GM12878 (cell line): Measurements from ENCODE around the gene NRXN3. TPM values are rescaled to one million over a fixed set of nuclear protein-coding genes. Genes with fewer than 3 reads are reported as not detected.

Source experiments
- ATAC-seq: fragments of 200-7000 bp; cut with Tn5 transposase; 3 replicates; pipeline ENCODE4 v1.9.1; 2020; ENCODE audit warnings: mild to moderate bottlenecking, moderate library complexity
- BruUV-seq: library from RNA; stranded (reverse); fragments of 400-500 nt; replicated peaks from 2 replicates; lab custom pipeline; 2021; lab: Mats Ljungman, UMichigan
- CTCF ChIA-PET: fragments of 300-600 bp; sonication (Branson Sonifier 250); formaldehyde crosslinking; extraction: SDS; loops from one replicate; lab custom pipeline; 2021; ENCODE audit warnings: inconsistent platforms; lab: Yijun Ruan, JAX
- POLR2A ChIA-PET: fragments of 350-600 bp; formaldehyde crosslinking; extraction: SDS; loops from one replicate; lab custom pipeline; 2021; ENCODE audit warnings: inconsistent platforms; lab: Charles Lee
- RAD21 ChIA-PET: fragments of 300-600 bp; sonication (Branson Sonifier 250); formaldehyde crosslinking; loops from one replicate; lab custom pipeline; 2023; ENCODE audit warnings: antibody characterized with exemption; ENCODE audit not compliant: unreplicated experiment; lab: Charles Lee
- SMC1A ChIA-PET: fragments of 300-600 bp; sonication (Branson Sonifier 250); formaldehyde crosslinking; loops from one replicate; lab custom pipeline; 2023; ENCODE audit not compliant: unreplicated experiment, uncharacterized antibody; lab: Charles Lee
- DNase-seq: peaks from one replicate; pipeline ENCODE4 v3.0.0-alpha.2; 2011; ENCODE audit warnings: low read depth, low spot score
- FAIRE-seq: peaks from 3 replicates; lab custom pipeline; 2011; peaks lifted over from hg19 to GRCh38; lab: Jason Lieb, UNC
- H2AFZ ChIP-seq: 2 replicates; pipeline ENCODE4 v1.6.0; 2011; ENCODE audit warnings: low read depth, low read length, control low read depth; ENCODE audit not compliant: control insufficient read depth
- H3K27ac ChIP-seq: 2 replicates; pipeline ENCODE4 v1.5.1; 2011; ENCODE audit warnings: control low read depth; ENCODE audit not compliant: control insufficient read depth, insufficient read depth
- H3K27me3 ChIP-seq, 2 experiments: replicated peaks in 1 of 2; 2 replicates each; pipeline versions ENCODE4 v1.6.0 to v1.6.1; 2011; ENCODE audit warnings: low read length in 1 of 2; ENCODE audit not compliant: control insufficient read depth in 2 of 2, insufficient read depth in 2 of 2
- H3K36me3 ChIP-seq, 2 experiments: 2 replicates each; pipeline ENCODE4 v1.5.1; 2011; ENCODE audit warnings: low read length in 1 of 2; ENCODE audit not compliant: control insufficient read depth in 2 of 2, insufficient read depth in 2 of 2
- H3K4me1 ChIP-seq: 2 replicates; pipeline ENCODE4 v1.6.1; 2011; ENCODE audit warnings: mild to moderate bottlenecking, low read length, moderate library complexity, mixed read lengths; ENCODE audit not compliant: control insufficient read depth, insufficient read depth
- H3K4me2 ChIP-seq: 2 replicates; pipeline ENCODE4 v1.6.0; 2011; ENCODE audit warnings: control low read depth; ENCODE audit not compliant: control insufficient read depth, insufficient read depth
- H3K4me3 ChIP-seq: fragments of 200-600 bp; sonication (generic); 2 replicates; pipeline ENCODE4 v1.5.1; 2016
- H3K79me2 ChIP-seq: 2 replicates; pipeline ENCODE4 v1.6.0; 2011; ENCODE audit warnings: low read length; ENCODE audit not compliant: control insufficient read depth, insufficient read depth
- H3K9ac ChIP-seq: 2 replicates; pipeline ENCODE4 v1.8.0; 2011; ENCODE audit warnings: low read length, control low read depth, mixed read lengths; ENCODE audit not compliant: control insufficient read depth, insufficient read depth
- H3K9me3 ChIP-seq: replicated peaks from 3 replicates; pipeline ENCODE4 v1.5.1; 2011; ENCODE audit warnings: mild to moderate bottlenecking, low read length; ENCODE audit not compliant: control insufficient read depth, insufficient read depth
- H4K20me1 ChIP-seq: 2 replicates; pipeline ENCODE4 v1.6.0; 2011; ENCODE audit not compliant: control insufficient read depth, insufficient read depth
- ATF3 ChIP-seq: IDR thresholded peaks from 2 replicates; pipeline ENCODE4 v1.6.1; 2011; ENCODE audit warnings: low read depth, mild to moderate bottlenecking, low read length, moderate library complexity, borderline replicate concordance; ENCODE audit errors: extremely low read depth
- BACH1 ChIP-seq: fragments of 450-650 bp; IDR thresholded peaks from 2 replicates; pipeline ENCODE4 v1.6.1; 2017; ENCODE audit warnings: mild to moderate bottlenecking, borderline replicate concordance
- GABPA ChIP-seq: IDR thresholded peaks from 2 replicates; pipeline ENCODE4 v1.6.1; 2014; ENCODE audit warnings: antibody characterized with exemption, low read depth, mild to moderate bottlenecking, inconsistent platforms
- JUNB ChIP-seq: IDR thresholded peaks from 2 replicates; pipeline ENCODE4 v1.6.1; 2016; ENCODE audit warnings: antibody characterized with exemption, mild to moderate bottlenecking
- MTA2 ChIP-seq: fragments of 450-650 bp; IDR thresholded peaks from 2 replicates; pipeline ENCODE4 v1.6.1; 2016; ENCODE audit warnings: low read depth, mild to moderate bottlenecking, moderate library complexity
- SIX5 ChIP-seq: IDR thresholded peaks from 2 replicates; pipeline ENCODE4 v1.6.1; 2011; ENCODE audit warnings: mild to moderate bottlenecking, low read depth, low read length, moderate library complexity; ENCODE audit not compliant: severe bottlenecking
- STAT3 ChIP-seq: IDR thresholded peaks from 2 replicates; pipeline ENCODE4 v1.6.1; 2011; ENCODE audit warnings: low read depth, low read length, improper control_type of control experiment
- TCF7 ChIP-seq: IDR thresholded peaks from 2 replicates; pipeline ENCODE4 v1.6.1; 2014; ENCODE audit warnings: antibody characterized with exemption, borderline replicate concordance
- ZSCAN29 ChIP-seq: fragments of 450-650 bp; IDR thresholded peaks from 2 replicates; pipeline ENCODE4 v1.6.1; 2017; ENCODE audit warnings: mild to moderate bottlenecking, moderate library complexity
- WGBS: methylation state at CpG from one replicate; pipeline ENCODE4 v1.1.6; 2016; ENCODE audit warnings: low lambda C conversion rate; ENCODE audit not compliant: insufficient replicate concordance, insufficient coverage; ENCODE audit errors: missing lambda C conversion rate; 5-methylcytosine and 5-hydroxymethylcytosine counted together
- in situ Hi-C: fragments of 300-500 bp; cut with MboI; formaldehyde crosslinking; loops from 9 replicates; pipeline ENCODE4 v1.14.3; 2018; ENCODE audit warnings: mixed read lengths
- intact Hi-C: fragments of 100-400 bp; cut with micrococcal nuclease; formaldehyde crosslinking; loops from one replicate; pipeline ENCODE4 v1.14.2; 2022; ENCODE audit not compliant: unreplicated experiment
- polyA plus RNA-seq, 11 experiments: library from polyadenylated mRNA; depleted of rRNA in 4 of 11; unstranded in 6 of 11; stranded (reverse) in 5 of 11; fragments of >200 nt; fragmentation: Nextera tagmentation in 4 of 11; fragmentation: Illumina TruSeq in 1 of 11; extraction: Ambion mirVana in 4 of 11; extraction: Trizol in 1 of 11; gene quantifications; 1 replicate in 1 of 11; 2 replicates in 10 of 11; pipeline versions ENCODE4 v1.2.1 to v1.2.3, GENCODE V29; 2011 to 2016; ENCODE audit warnings: inconsistent platforms in 2 of 11, missing spikeins in 2 of 11, low read depth in 1 of 11
- total RNA-seq, 4 experiments: library from RNA; depleted of rRNA in 3 of 4; stranded (reverse); fragments of >200 nt in 3 of 4; fragmentation: Illumina TruSeq in 1 of 4; extraction: Trizol in 1 of 4; gene quantifications; 2 replicates each; pipeline versions ENCODE4 v1.2.1 to v1.2.3, GENCODE V29; 2013 to 2021
- TF ChIP-seq, protein P1 (sequence below): fragments of 150-350 bp; IDR thresholded peaks from 2 replicates; pipeline ENCODE4 v1.6.1; 2014; ENCODE audit warnings: mild to moderate bottlenecking, low read depth, low read length

Gene NRXN3
- total and polyA plus RNA-seq, 10 of the 15 experiments (the other 5 are each of a cell fraction or from before 2014, with no cell fraction given): 0.52 to 3.3 (median 1.4) TPM

DNA sequence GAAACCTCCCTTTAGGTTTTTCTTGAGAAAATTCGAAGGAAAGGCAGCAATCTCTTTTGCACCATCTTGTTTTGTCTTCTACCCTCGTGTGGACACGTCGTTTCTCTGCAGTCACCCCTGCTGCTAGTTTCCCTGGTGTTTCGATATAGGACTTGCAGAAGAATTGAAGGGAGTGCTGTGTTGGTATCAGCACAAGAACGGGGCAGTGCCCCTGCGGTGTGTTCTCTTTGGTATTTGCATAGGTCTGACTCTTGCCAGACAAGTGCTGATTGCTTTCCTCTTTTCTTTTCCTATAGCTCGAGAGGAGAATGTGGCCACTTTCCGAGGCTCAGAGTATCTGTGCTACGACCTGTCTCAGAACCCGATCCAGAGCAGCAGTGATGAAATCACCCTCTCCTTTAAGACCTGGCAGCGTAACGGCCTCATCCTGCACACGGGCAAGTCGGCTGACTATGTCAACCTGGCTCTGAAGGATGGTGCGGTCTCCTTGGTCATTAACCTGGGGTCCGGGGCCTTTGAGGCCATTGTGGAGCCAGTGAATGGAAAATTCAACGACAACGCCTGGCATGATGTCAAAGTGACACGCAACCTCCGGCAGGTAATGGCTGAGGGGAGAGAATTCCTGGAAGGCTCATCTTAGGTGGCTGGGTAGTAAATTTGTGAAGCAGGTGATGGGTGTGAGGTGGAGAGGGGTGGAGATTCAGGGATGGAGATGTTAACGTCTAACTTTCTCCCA, 474.8 kb downstream of the NRXN3 start:
- POLR2A ChIA-PET: no interaction called here
- 50% methylated on average over 22 of the region's 22 CpGs for WGBS
- SMC1A ChIA-PET: no interaction called here

More for the DNA sequence above, 474.8 kb downstream of the NRXN3 start:
- BruUV-seq: no TSS peak
- H3K4me2 ChIP-seq: no peak overlapping the region
- H3K4me3 ChIP-seq: no peak overlapping the region
- no peak overlapping the region for H3K9ac ChIP-seq
- no peaks in the 10 kb centered on the region for H4K20me1 ChIP-seq
- DNase-seq (no peak), FAIRE-seq (no peak), ATAC-seq (no peak)
- no peaks in the 10 kb centered on the region for H3K27me3 ChIP-seq
- TF ChIP-seq SIX5 (no peak), MTA2 (no peak), JUNB (no peak), ATF3 (no peak), BACH1 (no peak), STAT3 (no peak), ZSCAN29 (no peak), GABPA (no peak), TCF7 (no peak)
- TF ChIP-seq, protein P1, sequence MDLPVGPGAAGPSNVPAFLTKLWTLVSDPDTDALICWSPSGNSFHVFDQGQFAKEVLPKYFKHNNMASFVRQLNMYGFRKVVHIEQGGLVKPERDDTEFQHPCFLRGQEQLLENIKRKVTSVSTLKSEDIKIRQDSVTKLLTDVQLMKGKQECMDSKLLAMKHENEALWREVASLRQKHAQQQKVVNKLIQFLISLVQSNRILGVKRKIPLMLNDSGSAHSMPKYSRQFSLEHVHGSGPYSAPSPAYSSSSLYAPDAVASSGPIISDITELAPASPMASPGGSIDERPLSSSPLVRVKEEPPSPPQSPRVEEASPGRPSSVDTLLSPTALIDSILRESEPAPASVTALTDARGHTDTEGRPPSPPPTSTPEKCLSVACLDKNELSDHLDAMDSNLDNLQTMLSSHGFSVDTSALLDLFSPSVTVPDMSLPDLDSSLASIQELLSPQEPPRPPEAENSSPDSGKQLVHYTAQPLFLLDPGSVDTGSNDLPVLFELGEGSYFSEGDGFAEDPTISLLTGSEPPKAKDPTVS: no peak
- H3K9me3 ChIP-seq: no peaks in the 10 kb centered on the region
- no peak overlapping the region for H3K27ac ChIP-seq
- H3K4me1 ChIP-seq: no peaks in the 10 kb centered on the region
- ChIA-PET RAD21 (no interaction called here), CTCF (no interaction called here)
- no peak overlapping the region for H2AFZ ChIP-seq
- in situ Hi-C loops (no loop called here), intact Hi-C loops (no loop called here)
- H3K36me3 ChIP-seq: no peaks in the 10 kb centered on the region
- no peaks in the 10 kb centered on the region for H3K79me2 ChIP-seq
